ENCODE measurements around the gene GNG13.

GRCh38 chr16:794853-795466 is 5.6 kb downstream of the GNG13 start:
- no peak for TF ChIP-seq CTCF (IDR thresholded peaks at IDR 0.05)
- no peak for TF ChIP-seq POLR2A (IDR thresholded peaks at IDR 0.05)

All from right lobe of liver (tissue), 4 donors.